ENCODE data around the gene GOLGA6L7.
A peak's percentile ranks its signal among the peaks of the same experiment; 100 is the strongest.
"Not testable (repeated sequence)": the region's sequence is repeated elsewhere in the genome, so short reads cannot be mapped to it uniquely, and the experiment has no call there.

The GOLGA6L7 gene

GRCh38 chr15:28840285-28840684, 8.2 kb downstream of the GOLGA6L7 start:
- H3K4me1 ChIP-seq (ENCODE audit: insufficient read depth, low read length); H3K27me3 ChIP-seq (ENCODE audit: insufficient read depth, low read length); H3K4me3 ChIP-seq (ENCODE audit: low read length); H3K9me3 ChIP-seq (ENCODE audit: insufficient read depth, low read depth, low read length); H3K9ac ChIP-seq (ENCODE audit: low read depth, low read length); H3K36me3 ChIP-seq (ENCODE audit: insufficient read depth, low read length); H3K27ac ChIP-seq (ENCODE audit: low read depth, low read length): not testable (repeated sequence)
- 90% methylated on average over 3 of the region's 9 CpGs for WGBS

DNA sequence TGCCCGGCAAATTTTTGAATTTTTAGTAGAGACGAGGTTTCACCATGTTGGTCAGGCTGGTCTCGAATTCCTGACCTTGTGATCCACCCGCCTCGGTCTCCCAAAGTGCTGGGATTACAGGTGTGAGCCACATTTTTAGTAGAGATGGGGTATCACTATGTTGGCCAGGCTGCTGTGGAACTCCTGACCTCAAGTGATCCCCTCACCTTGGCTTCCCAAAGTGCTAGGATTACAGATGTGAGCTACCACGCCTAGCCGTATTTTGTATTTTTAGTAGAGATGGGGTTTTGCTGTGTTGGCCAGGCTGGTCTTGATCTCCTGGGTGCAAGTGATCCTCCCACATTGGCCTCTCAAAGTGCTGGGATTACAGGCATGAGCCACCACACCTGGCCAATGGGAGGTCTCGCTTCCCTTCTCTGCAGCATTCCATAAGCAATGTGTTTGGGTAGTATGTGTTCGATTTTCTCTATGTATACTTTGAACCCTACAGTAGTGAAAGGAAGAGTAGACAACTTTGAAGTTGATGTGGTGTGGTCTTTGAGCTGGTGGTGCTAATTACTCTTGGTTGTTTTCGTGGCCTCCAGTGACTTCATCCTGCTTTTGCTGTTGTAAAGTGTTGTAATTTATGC, 13.4 kb downstream of the GOLGA6L7 start:
- H3K4me1 ChIP-seq (ENCODE audit: insufficient read depth, low read length); H3K9me3 ChIP-seq (ENCODE audit: insufficient read depth, low read depth, low read length); H3K27me3 ChIP-seq (ENCODE audit: insufficient read depth, low read length); H3K9ac ChIP-seq (ENCODE audit: low read depth, low read length); H3K4me3 ChIP-seq (ENCODE audit: low read length); H3K36me3 ChIP-seq (ENCODE audit: insufficient read depth, low read length); H3K27ac ChIP-seq (ENCODE audit: low read depth, low read length): not testable (repeated sequence)
- WGBS, result 97% methylated on average over 5 of the region's 10 CpGs

- 5% methylated on average over 56 of the region's 56 CpGs for WGBS
Observed at GRCh38 chr15:28831897-28832587, 16.4 kb downstream of the GOLGA6L7 start.

GRCh38 chr15:28821420-28821819, 27.0 kb downstream of the GOLGA6L7 start:
- H3K4me1 ChIP-seq (ENCODE audit: insufficient read depth, low read length); H3K4me3 ChIP-seq (ENCODE audit: low read length); H3K27ac ChIP-seq (ENCODE audit: low read depth, low read length); H3K36me3 ChIP-seq (ENCODE audit: insufficient read depth, low read length); H3K9me3 ChIP-seq (ENCODE audit: insufficient read depth, low read depth, low read length); H3K27me3 ChIP-seq (ENCODE audit: insufficient read depth, low read length); H3K9ac ChIP-seq (ENCODE audit: low read depth, low read length): not testable (repeated sequence)
- no CpG with 5 or more reads among the region's 2 CpGs for WGBS

More at GRCh38 chr15:28831897-28832587, 16.4 kb downstream of the GOLGA6L7 start:
- not testable (repeated sequence) for H3K9ac ChIP-seq (ENCODE audit: low read depth, low read length); H3K9me3 ChIP-seq (ENCODE audit: insufficient read depth, low read depth, low read length); H3K4me1 ChIP-seq (ENCODE audit: insufficient read depth, low read length); H3K27ac ChIP-seq (ENCODE audit: low read depth, low read length); H3K36me3 ChIP-seq (ENCODE audit: insufficient read depth, low read length); H3K27me3 ChIP-seq (ENCODE audit: insufficient read depth, low read length)
- H3K4me3 ChIP-seq (ENCODE audit: low read length), result peak overlapping the region; percentile 47

GRCh38 chr15:28819930-28820295, 28.5 kb downstream of the GOLGA6L7 start:
- H3K4me3 ChIP-seq (ENCODE audit: low read length); H3K27me3 ChIP-seq (ENCODE audit: insufficient read depth, low read length); H3K9me3 ChIP-seq (ENCODE audit: insufficient read depth, low read depth, low read length); H3K27ac ChIP-seq (ENCODE audit: low read depth, low read length); H3K4me1 ChIP-seq (ENCODE audit: insufficient read depth, low read length); H3K9ac ChIP-seq (ENCODE audit: low read depth, low read length); H3K36me3 ChIP-seq (ENCODE audit: insufficient read depth, low read length): not testable (repeated sequence)
- no CpG with 5 or more reads among the region's 3 CpGs for WGBS

DNA sequence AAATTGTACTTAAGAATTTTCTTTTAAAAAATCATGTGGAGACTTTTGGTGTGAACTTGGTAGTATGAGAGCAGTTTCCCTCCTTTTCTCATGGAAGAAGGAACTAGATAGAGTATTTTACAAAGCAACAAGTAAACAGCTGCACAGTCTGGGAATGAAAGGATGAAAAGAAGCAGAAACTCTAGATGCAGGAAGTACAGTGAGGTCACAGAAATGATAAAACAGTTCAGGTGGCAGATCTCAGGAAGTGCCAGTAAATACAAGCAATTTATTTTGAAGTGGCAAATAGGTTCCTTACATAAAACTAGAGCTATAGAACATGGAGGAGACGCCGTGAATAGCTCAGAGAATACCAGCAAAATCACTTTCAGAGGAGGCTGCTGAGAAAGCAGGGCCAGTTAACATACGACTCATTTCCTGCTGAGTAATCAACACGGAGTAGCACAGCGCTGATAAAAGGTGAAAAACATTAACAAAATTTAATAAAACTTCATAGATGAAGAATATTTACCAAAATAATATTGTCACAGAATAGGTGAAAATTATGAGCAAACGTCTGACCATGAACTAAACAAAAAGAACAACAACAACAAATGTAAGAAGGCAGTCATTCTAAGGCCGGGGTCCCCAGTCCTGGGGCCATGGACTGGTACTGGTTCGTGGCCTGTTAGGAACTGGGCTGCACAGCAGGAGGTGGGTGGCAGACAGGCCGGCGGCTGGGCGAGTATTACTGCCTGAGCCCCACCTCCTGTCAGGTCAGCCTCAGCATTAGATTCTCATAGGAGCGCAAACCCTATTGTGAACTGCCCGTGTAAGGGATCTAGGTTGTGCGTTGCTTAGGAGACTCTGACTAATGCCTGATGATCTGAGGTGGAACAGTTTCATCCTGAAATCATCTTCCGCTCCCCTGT, 29.2 kb downstream of the GOLGA6L7 start:
- not testable (repeated sequence) for H3K36me3 ChIP-seq (ENCODE audit: insufficient read depth, low read length); H3K4me3 ChIP-seq (ENCODE audit: low read length); H3K27ac ChIP-seq (ENCODE audit: low read depth, low read length); H3K9ac ChIP-seq (ENCODE audit: low read depth, low read length); H3K9me3 ChIP-seq (ENCODE audit: insufficient read depth, low read depth, low read length); H3K27me3 ChIP-seq (ENCODE audit: insufficient read depth, low read length); H3K4me1 ChIP-seq (ENCODE audit: insufficient read depth, low read length)
- 54% methylated on average over 8 of the region's 15 CpGs for WGBS

DNA sequence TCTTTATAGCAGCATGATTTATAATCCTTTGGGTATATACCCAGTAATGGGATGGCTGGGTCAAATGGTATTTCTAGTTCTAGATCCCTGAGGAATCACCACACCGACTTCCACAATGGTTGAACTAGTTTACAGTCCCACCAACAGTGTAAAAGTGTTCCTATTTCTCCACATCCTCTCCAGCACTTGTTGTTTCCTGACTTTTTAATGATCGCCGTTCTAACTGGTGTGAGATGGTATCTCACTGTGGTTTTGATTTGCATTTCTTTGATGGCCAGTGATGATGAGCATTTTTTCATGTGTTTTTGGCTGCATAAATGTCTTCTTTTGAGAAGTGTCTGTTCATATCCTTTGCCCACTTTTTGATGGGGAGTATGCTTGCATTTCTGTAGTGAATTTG, 30.3 kb downstream of the GOLGA6L7 start:
- no CpG with 5 or more reads among the region's 3 CpGs for WGBS
- not testable (repeated sequence) for H3K9ac ChIP-seq (ENCODE audit: low read depth, low read length); H3K36me3 ChIP-seq (ENCODE audit: insufficient read depth, low read length); H3K4me3 ChIP-seq (ENCODE audit: low read length); H3K27ac ChIP-seq (ENCODE audit: low read depth, low read length); H3K4me1 ChIP-seq (ENCODE audit: insufficient read depth, low read length); H3K27me3 ChIP-seq (ENCODE audit: insufficient read depth, low read length); H3K9me3 ChIP-seq (ENCODE audit: insufficient read depth, low read depth, low read length)

DNA sequence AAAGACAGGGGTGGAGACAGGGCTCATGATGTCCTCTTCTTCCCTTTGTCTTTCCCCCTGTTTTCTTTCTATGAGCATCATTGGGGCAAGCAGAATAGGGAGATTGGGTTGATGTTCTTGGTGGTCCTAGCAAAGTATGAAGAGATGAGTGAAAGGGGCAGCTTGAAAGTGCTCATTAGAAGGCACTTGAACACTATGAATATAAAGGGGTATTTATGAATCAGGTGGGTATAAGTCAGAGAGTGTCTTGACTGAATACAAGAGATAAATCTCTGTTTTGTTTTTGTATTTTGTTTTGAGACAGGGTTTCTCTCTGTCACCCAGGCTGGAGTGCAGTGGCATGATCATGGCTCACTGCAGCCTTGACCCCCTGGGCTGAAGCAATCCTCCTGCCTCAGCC, 34.4 kb downstream of the GOLGA6L7 start:
- H3K9ac ChIP-seq (ENCODE audit: low read depth, low read length); H3K9me3 ChIP-seq (ENCODE audit: insufficient read depth, low read depth, low read length); H3K4me1 ChIP-seq (ENCODE audit: insufficient read depth, low read length); H3K27me3 ChIP-seq (ENCODE audit: insufficient read depth, low read length); H3K36me3 ChIP-seq (ENCODE audit: insufficient read depth, low read length); H3K27ac ChIP-seq (ENCODE audit: low read depth, low read length); H3K4me3 ChIP-seq (ENCODE audit: low read length): not testable (repeated sequence)

DNA sequence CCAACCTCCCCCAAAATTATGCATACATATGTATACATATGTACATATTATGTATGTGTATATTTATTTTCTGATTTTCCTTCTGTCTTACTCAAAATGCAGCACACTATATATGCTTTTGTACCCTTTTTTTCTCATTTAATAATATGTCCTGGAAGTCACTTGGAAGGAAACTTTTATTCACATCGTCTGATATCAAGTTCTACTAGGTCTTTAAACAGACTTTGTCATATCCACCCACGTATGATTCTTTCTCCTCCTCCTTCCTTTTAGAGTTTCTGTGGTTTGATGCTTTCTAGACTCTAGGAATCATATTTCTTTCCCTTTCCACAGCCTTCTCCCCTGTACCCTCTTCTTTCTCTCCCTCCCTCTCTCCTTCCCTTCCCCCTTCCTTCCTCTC, 35.1 kb downstream of the GOLGA6L7 start:
- WGBS, result no CpG with 5 or more reads among the region's 2 CpGs
- not testable (repeated sequence) for H3K4me3 ChIP-seq (ENCODE audit: low read length)

GRCh38 chr15:28811852-28812550, 36.4 kb downstream of the GOLGA6L7 start:
- not testable (repeated sequence) for H3K9me3 ChIP-seq (ENCODE audit: insufficient read depth, low read depth, low read length); H3K4me3 ChIP-seq (ENCODE audit: low read length); H3K36me3 ChIP-seq (ENCODE audit: insufficient read depth, low read length); H3K27me3 ChIP-seq (ENCODE audit: insufficient read depth, low read length); H3K9ac ChIP-seq (ENCODE audit: low read depth, low read length); H3K4me1 ChIP-seq (ENCODE audit: insufficient read depth, low read length); H3K27ac ChIP-seq (ENCODE audit: low read depth, low read length)
- 81% methylated on average over 4 of the region's 4 CpGs for WGBS

More for the DNA sequence above, 35.1 kb downstream of the GOLGA6L7 start:
- not testable (repeated sequence) for H3K36me3 ChIP-seq (ENCODE audit: insufficient read depth, low read length); H3K27ac ChIP-seq (ENCODE audit: low read depth, low read length); H3K4me1 ChIP-seq (ENCODE audit: insufficient read depth, low read length); H3K27me3 ChIP-seq (ENCODE audit: insufficient read depth, low read length); H3K9ac ChIP-seq (ENCODE audit: low read depth, low read length); H3K9me3 ChIP-seq (ENCODE audit: insufficient read depth, low read depth, low read length)

DNA sequence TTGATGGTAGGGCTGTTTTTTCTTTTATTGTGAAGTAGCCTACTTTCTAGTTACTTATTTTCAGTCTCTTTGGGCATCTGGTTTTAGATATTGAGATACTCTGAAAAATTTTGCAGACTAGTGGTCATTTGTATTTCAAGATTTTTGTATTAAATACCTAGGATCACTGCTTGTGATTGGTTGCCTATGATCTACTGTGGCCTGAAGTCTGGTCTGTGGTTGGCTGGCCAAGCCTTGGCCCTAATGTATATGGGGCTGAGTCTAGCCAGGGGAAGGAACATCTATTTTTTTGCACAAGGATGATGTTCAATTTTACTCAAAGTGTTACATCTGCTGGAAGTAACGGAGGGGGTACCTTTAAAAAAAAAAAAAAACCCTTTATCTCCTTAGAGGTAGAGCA, 38.0 kb downstream of the GOLGA6L7 start:
- not testable (repeated sequence) for H3K36me3 ChIP-seq (ENCODE audit: insufficient read depth, low read length); H3K27me3 ChIP-seq (ENCODE audit: insufficient read depth, low read length); H3K4me1 ChIP-seq (ENCODE audit: insufficient read depth, low read length); H3K9me3 ChIP-seq (ENCODE audit: insufficient read depth, low read depth, low read length); H3K27ac ChIP-seq (ENCODE audit: low read depth, low read length); H3K4me3 ChIP-seq (ENCODE audit: low read length); H3K9ac ChIP-seq (ENCODE audit: low read depth, low read length)
- WGBS, result no CpG with 5 or more reads among the region's 1 CpG

Data from HUES64 (cell line).